ENCODE measurements around the gene MACROD1. TPM values are rescaled to one million over a fixed set of nuclear protein-coding genes. Genes with fewer than 3 reads are reported as not detected.
"Not testable (repeated sequence)": the region's sequence is repeated elsewhere in the genome, so short reads cannot be mapped to it uniquely, and the experiment has no call there.

Gene MACROD1
- total RNA-seq, 1 donor from 2014 or later: 5.6 TPM

- intact Hi-C loops (cut with micrococcal nuclease): loop anchor here (1.0 kb wide), 10 partner anchors 12 to 331 kb away; partner anchors contain the start of genes ESRRA, OTUB1 and RTN3
Observed at GRCh38 chr11:63974259-63975143, 191.4 kb downstream of the MACROD1 start, which contains the start of gene COX8A. COX8A (plus strand) TSS chr11:63974620; CDS start chr11:63974681, 61 bp downstream.

GRCh38 chr11:63973912-63974258, 192.0 kb downstream of the MACROD1 start:
- intact Hi-C loops (cut with micrococcal nuclease): loop anchor here (1.0 kb wide), 10 partner anchors 12 to 331 kb away; partner anchors contain the start of genes ESRRA, OTUB1 and RTN3

GRCh38 chr11:63970902-63971301, 195.0 kb downstream of the MACROD1 start:
- intact Hi-C loops (cut with micrococcal nuclease): no loop called here

GRCh38 chr11:63969461-63969860, 196.5 kb downstream of the MACROD1 start:
- intact Hi-C loops (cut with micrococcal nuclease): no loop called here

GRCh38 chr11:63966444-63966843, 199.5 kb downstream of the MACROD1 start:
- intact Hi-C loops (cut with micrococcal nuclease): no loop called here

GRCh38 chr11:63963895-63964294, 202.0 kb downstream of the MACROD1 start:
- intact Hi-C loops (cut with micrococcal nuclease): not testable (repeated sequence)

- intact Hi-C loops (cut with micrococcal nuclease): no loop called here
Observed at GRCh38 chr11:63961608-63962412, 204.1 kb downstream of the MACROD1 start.

- intact Hi-C loops (cut with micrococcal nuclease): no loop called here
Observed at GRCh38 chr11:63958008-63958407, 207.9 kb downstream of the MACROD1 start.

- intact Hi-C loops (cut with micrococcal nuclease): no loop called here
Observed at GRCh38 chr11:63952570-63952969, 213.3 kb downstream of the MACROD1 start.

GRCh38 chr11:63951779-63952536, 214.0 kb downstream of the MACROD1 start:
- intact Hi-C loops (cut with micrococcal nuclease): no loop called here

Other genes starting within 250 kb of the MACROD1 start
- gene RCOR2, start 248.9 kb downstream of the MACROD1 start, total RNA-seq: 0.17 TPM in 1 of 2 replicates, not detected in the other
- gene NAA40, start 227.1 kb downstream of the MACROD1 start, total RNA-seq: 32.2 and 34.7 TPM in 2 replicates
- gene COX8A, start 191.5 kb downstream of the MACROD1 start, total RNA-seq: 350 and 373 TPM in 2 replicates
- gene OTUB1, start 179.7 kb downstream of the MACROD1 start, total RNA-seq: 107 and 108 TPM in 2 replicates
- not detected in 2 replicates for gene FLRT1, start 130.2 kb downstream of the MACROD1 start, total RNA-seq
- 253 and 255 TPM in 2 replicates for gene STIP1, start 20.1 kb upstream of the MACROD1 start, total RNA-seq
- 230 and 241 TPM in 2 replicates for gene FERMT3, start 40.6 kb upstream of the MACROD1 start, total RNA-seq
- 28.1 and 28.2 TPM in 2 replicates for gene TRPT1, start 60.1 kb upstream of the MACROD1 start, total RNA-seq
- gene NUDT22, start 60.2 kb upstream of the MACROD1 start, total RNA-seq: 81.5 and 85.3 TPM in 2 replicates
- 26.9 and 30.3 TPM in 2 replicates for gene DNAJC4, start 64.4 kb upstream of the MACROD1 start, total RNA-seq
- 57.7 and 58.7 TPM in 2 replicates for gene VEGFB, start 68.5 kb upstream of the MACROD1 start, total RNA-seq
- gene FKBP2, start 75.0 kb upstream of the MACROD1 start, total RNA-seq: 48.9 and 50.6 TPM in 2 replicates
- gene PPP1R14B, start 80.8 kb upstream of the MACROD1 start, total RNA-seq: 103 and 111 TPM in 2 replicates
- gene PLCB3, start 85.4 kb upstream of the MACROD1 start, total RNA-seq: 11.5 and 12.0 TPM in 2 replicates
- 40.9 and 45.8 TPM in 2 replicates for gene BAD, start 118.6 kb upstream of the MACROD1 start, total RNA-seq
- 49.4 and 52.1 TPM in 2 replicates for gene GPR137, start 119.7 kb upstream of the MACROD1 start, total RNA-seq
- gene KCNK4, start 125.2 kb upstream of the MACROD1 start, total RNA-seq: 0.76 TPM in 1 of 2 replicates, not detected in the other
- not detected in 2 replicates for gene CATSPERZ, start 134.2 kb upstream of the MACROD1 start, total RNA-seq
- 50.8 and 52.7 TPM in 2 replicates for gene ESRRA, start 139.4 kb upstream of the MACROD1 start, total RNA-seq
- 187 and 190 TPM in 2 replicates for gene TRMT112, start 151.4 kb upstream of the MACROD1 start, total RNA-seq
- 101 TPM in 2 replicates for gene PRDX5, start 152.0 kb upstream of the MACROD1 start, total RNA-seq
- gene CCDC88B, start 174.1 kb upstream of the MACROD1 start, total RNA-seq: 188 and 191 TPM in 2 replicates
- gene RPS6KA4, start 193.0 kb upstream of the MACROD1 start, total RNA-seq: 30.8 and 31.9 TPM in 2 replicates